Central memory CD8-positive, alpha-beta T cell (primary cell): ENCODE measurements around the gene PRKACG.
"Not testable (repeated sequence)": the region's sequence is repeated elsewhere in the genome, so short reads cannot be mapped to it uniquely, and the experiment has no call there.

ENCODE experiments used
- ATAC-seq: fragments of 150-1000 bp; cut with Tn5 transposase; replicated peaks from 2 replicates; pipeline ENCODE4 v1.10.0; 2022; ENCODE audit warnings: mild to moderate bottlenecking, moderate FRiP score, moderate number of reproducible peaks; ENCODE audit not compliant: poor library complexity, severe bottlenecking; ENCODE audit errors: extremely low read depth
- DNase-seq, 2 donors: peaks; one replicate each; pipeline ENCODE4 v3.0.0; 2021; ENCODE audit warnings: low spot score in 2 of 2
- H3K27ac Mint-ChIP-seq: one replicate; pipeline ENCODE4 v1.8.0; 2022; ENCODE audit warnings: low read depth, mild to moderate bottlenecking, moderate library complexity, mixed read lengths
- H3K27me3 Mint-ChIP-seq: one replicate; pipeline ENCODE4 v1.8.0; 2022; ENCODE audit warnings: mixed read lengths
- H3K36me3 Mint-ChIP-seq: one replicate; pipeline ENCODE4 v1.8.0; 2022; ENCODE audit warnings: mild to moderate bottlenecking, moderate library complexity, mixed read lengths; ENCODE audit not compliant: insufficient read depth
- H3K4me1 Mint-ChIP-seq: one replicate; pipeline ENCODE4 v1.8.0; 2022; ENCODE audit warnings: mixed read lengths
- H3K4me3 Mint-ChIP-seq: one replicate; pipeline ENCODE4 v1.8.0; 2022; ENCODE audit warnings: mild to moderate bottlenecking, moderate library complexity, mixed read lengths
- H3K9me3 Mint-ChIP-seq: one replicate; pipeline ENCODE4 v1.8.0; 2022; ENCODE audit warnings: mixed read lengths

The PRKACG gene

DNA sequence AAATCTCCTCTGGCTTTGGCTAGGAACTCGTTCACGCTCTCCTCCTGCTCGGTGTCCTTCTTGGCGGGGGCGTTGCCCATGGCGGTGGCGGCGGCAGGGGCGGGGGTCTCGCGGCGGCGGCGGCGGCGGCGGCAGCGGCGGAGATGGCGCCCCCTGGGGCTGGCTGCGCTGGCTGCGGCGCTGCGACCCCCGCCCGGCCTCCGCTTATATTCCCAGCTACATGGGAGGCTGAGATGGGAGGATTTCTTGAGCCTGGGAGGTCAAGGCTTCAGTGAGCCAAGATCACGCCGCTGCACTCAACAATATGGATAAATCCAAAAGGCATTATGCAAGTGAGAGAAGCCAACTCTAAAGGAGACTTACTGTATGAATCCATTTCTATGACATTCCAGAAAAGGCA, at the start of gene PRKACG:
Gene PRKACG (minus strand): TSS at position 101 of the 400 bp plus-strand sequence. CDS start 21 bp downstream, at position 80.
- H3K36me3 Mint-ChIP-seq: no peaks in the 10 kb centered on the region
- no peak within 1 kb of the TSS for H3K4me3 Mint-ChIP-seq
- DNase-seq (no peak), ATAC-seq (no peak)
- H3K4me1 Mint-ChIP-seq: peaks cover 7% of the 10 kb centered on the region
- H3K27ac Mint-ChIP-seq: no peak within 1 kb of the TSS
- H3K9me3 Mint-ChIP-seq: no peaks in the 10 kb centered on the region
- H3K27me3 Mint-ChIP-seq: peaks cover 24% of the 10 kb centered on the region

DNA sequence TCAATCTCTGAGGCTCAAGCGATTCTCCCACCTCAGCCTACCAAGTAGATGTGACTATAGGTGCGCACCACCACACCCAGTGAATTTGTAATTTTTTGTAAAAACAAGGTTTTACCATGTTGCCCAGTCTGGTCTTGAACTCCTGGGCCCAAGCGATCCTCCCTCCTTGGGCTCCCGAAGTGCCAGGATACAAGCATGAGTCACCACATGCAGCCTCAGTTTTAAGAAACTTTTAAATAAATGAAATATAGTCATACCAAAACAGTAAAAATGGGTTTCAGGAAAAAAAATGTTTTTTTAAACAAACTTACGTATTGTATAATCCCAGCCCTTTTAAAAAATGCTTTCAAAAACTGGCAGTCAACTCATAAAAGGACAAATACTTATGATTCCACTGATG, 48.3 kb upstream of the PRKACG start:
- no peaks in the 10 kb centered on the region for H3K27me3 Mint-ChIP-seq
- H3K36me3 Mint-ChIP-seq: peaks cover 26% of the 10 kb centered on the region
- DNase-seq: no peak
- H3K4me1 Mint-ChIP-seq: peaks cover 8% of the 10 kb centered on the region
- no peak overlapping the region for H3K27ac Mint-ChIP-seq
- no peaks in the 10 kb centered on the region for H3K9me3 Mint-ChIP-seq
- no peak for ATAC-seq
- H3K4me3 Mint-ChIP-seq: no peak overlapping the region

DNA sequence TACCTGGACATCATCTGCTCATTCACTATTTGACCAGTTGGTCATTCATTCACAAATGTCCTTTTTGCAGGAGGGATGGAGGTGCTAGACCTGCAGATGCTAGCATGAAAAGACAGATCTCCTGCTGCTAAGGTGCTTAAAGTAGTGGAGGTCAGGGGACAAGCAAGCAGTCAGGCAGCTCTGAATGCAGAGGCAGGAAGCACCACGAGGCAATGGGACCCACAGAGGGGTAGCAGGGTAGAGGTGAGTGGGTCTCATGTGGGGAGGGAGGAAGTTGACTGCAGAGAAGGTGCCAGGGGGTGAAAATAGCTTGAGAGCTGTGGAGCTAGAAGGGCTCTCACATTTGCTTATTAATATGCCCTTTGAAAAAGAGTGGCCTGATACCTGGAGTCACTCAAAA, 46.9 kb upstream of the PRKACG start:
- no peak overlapping the region for H3K4me3 Mint-ChIP-seq
- no peak for ATAC-seq
- no peaks in the 10 kb centered on the region for H3K27me3 Mint-ChIP-seq
- peak overlapping the region; percentile 35 for H3K27ac Mint-ChIP-seq
- no peaks in the 10 kb centered on the region for H3K9me3 Mint-ChIP-seq
- peaks cover 8% of the 10 kb centered on the region for H3K4me1 Mint-ChIP-seq
- DNase-seq: no peak
- peaks cover 17% of the 10 kb centered on the region for H3K36me3 Mint-ChIP-seq

DNA sequence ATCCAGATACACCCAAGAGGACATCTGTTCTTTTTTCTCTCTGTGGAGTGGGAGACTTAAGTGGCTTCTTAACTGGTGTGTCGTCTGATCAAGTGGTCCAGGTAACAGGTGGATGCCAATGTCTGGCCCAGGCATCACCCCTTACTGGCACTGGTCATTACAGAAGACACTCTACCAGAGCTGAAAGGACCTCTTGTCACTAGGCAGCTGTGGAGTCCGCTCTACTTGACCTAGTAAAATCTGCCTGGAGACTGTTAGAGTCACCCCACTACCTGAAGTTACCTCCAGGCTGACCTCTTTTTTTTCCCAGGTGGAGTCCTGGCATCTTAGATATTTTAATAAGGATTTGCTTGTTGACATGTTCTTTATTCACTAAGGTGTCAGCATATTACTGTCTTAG, 44.2 kb upstream of the PRKACG start:
- H3K4me1 Mint-ChIP-seq: peaks cover 8% of the 10 kb centered on the region
- peaks cover 8% of the 10 kb centered on the region for H3K36me3 Mint-ChIP-seq
- no peak overlapping the region for H3K27ac Mint-ChIP-seq
- H3K27me3 Mint-ChIP-seq: no peaks in the 10 kb centered on the region
- H3K9me3 Mint-ChIP-seq: no peaks in the 10 kb centered on the region
- no peak overlapping the region for H3K4me3 Mint-ChIP-seq
- DNase-seq: no peak
- no peak for ATAC-seq

DNA sequence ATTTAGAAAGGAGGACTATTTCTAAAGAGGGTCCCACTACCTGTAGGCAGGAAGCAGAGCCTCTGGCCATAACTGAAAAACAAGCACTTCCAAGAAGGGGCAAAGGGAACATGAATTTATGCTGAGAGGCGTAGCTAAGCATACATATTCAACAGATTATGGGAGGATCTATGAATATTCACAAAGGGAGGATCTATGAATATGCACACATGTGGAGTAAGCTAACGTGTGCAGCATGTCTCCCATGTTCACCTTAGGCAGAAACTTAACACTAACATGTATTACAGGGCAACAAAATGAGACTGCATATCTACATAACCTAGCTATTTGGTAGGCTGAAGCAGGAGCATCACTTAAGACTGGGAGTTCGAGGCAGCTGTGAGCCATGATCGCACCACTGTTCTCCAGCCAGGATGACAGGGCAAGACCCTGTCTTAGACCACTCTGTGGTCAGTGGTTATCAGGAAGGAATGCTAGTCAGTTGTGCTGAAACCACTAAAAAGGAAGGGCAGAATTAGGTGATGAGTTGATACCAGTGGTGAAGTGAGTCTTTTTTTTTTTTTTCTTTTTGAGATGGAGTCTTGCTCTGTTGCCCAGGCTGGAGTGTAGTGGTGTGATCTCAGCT, 42.4 kb upstream of the PRKACG start:
- Mint-ChIP-seq H3K27ac (no peak overlapping the region), H3K36me3 (peaks cover 11% of the 10 kb centered on the region), H3K27me3 (no peaks in the 10 kb centered on the region), H3K4me1 (peaks cover 8% of the 10 kb centered on the region), H3K9me3 (no peaks in the 10 kb centered on the region), H3K4me3 (no peak overlapping the region)
- ATAC-seq: no peak
- no peak for DNase-seq

DNA sequence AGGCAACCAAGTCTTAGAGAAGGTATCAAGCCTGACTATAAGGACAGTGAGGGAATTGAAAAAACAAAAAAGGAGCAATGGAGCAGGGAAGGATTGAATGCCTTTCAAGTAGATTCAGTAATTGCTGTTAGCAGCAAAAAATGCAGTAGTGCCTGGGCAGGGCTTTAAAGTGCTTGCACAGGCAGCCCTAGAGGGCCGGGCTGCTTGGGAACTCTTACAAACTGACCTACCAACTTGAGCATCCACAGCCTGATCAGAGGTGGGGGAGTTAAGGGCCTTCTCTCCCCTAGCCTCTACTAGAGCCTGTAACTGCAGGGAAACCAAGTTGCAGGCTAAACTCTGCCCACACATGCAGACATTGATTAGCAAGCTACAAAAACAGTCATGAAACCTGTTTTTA, 41.1 kb upstream of the PRKACG start:
- DNase-seq: no peak
- peaks cover 6% of the 10 kb centered on the region for H3K36me3 Mint-ChIP-seq
- H3K4me3 Mint-ChIP-seq: no peak overlapping the region
- H3K27me3 Mint-ChIP-seq: no peaks in the 10 kb centered on the region
- no peak overlapping the region for H3K27ac Mint-ChIP-seq
- no peak for ATAC-seq
- no peaks in the 10 kb centered on the region for H3K4me1 Mint-ChIP-seq
- no peaks in the 10 kb centered on the region for H3K9me3 Mint-ChIP-seq

DNA sequence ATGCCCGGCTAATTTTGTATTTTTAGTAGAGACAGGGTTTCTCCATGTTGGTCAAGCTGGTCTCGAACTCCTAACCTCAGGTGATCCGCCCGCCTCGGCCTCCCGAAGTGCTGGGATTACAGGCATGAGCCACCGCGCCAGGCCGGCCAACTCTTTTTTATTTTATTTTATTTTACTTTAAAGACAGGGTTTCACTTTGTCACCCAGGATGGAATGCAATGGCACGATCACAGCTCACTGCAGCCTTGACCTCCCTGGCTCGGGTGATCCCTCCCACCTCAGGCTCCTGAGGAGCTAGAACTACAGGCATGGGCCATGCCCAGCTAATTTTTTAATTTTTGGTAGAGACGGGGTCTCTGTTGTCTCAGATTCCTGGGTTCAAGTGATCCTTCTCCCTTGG, 37.0 kb upstream of the PRKACG start:
- not testable (repeated sequence) for H3K9me3 Mint-ChIP-seq, H3K4me3 Mint-ChIP-seq, ATAC-seq, H3K4me1 Mint-ChIP-seq, DNase-seq, H3K27me3 Mint-ChIP-seq, H3K36me3 Mint-ChIP-seq, H3K27ac Mint-ChIP-seq

DNA sequence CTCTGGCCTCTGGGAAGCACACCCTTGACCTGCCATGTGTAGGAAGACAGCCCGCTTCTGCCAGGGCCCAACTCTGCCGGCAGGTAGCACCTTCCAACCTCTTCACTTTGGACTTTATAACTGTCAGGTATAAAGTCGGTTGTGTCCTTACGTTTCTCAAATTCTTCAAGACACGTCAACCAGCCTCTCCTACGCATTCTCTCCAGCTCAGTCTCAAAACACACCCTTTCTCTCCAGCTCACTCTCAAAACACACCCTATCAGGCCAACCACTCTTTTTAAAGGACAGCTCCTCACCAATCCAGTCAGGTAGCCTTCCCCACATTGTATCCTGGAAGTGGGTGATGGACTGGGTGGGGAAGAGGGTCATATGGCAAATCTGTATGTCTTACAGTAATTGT, 35.2 kb upstream of the PRKACG start:
- H3K36me3 Mint-ChIP-seq: peaks cover 11% of the 10 kb centered on the region
- ATAC-seq (no peak), DNase-seq (no peak)
- no peaks in the 10 kb centered on the region for H3K27me3 Mint-ChIP-seq
- H3K4me3 Mint-ChIP-seq: no peak overlapping the region
- no peaks in the 10 kb centered on the region for H3K9me3 Mint-ChIP-seq
- H3K27ac Mint-ChIP-seq: no peak overlapping the region
- peaks cover 17% of the 10 kb centered on the region for H3K4me1 Mint-ChIP-seq

DNA sequence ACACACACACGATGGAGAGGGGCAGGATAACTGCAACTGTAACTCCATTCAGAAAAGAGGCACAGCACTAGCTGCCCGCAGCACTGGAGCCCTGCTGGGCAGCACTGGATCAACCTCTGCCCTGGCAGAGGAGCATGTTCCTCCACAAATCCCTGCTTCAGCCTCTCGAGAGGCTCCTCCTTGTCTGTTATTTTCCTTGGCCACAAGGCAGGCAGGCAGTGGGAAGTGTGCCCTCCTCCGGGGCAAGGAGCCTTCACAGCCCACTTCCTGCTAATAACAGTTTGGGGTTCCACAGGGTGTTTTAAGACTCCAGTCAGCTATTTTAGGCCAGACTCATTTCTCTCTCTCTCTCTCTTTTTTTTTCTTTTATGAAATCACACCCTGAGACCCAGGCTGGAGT, 33.5 kb upstream of the PRKACG start:
- H3K9me3 Mint-ChIP-seq: no peaks in the 10 kb centered on the region
- H3K4me1 Mint-ChIP-seq: peaks cover 31% of the 10 kb centered on the region
- H3K4me3 Mint-ChIP-seq: no peak overlapping the region
- H3K27me3 Mint-ChIP-seq: no peaks in the 10 kb centered on the region
- DNase-seq (no peak), ATAC-seq (no peak)
- H3K27ac Mint-ChIP-seq: peak overlapping the region; percentile 80
- peaks cover 11% of the 10 kb centered on the region for H3K36me3 Mint-ChIP-seq

DNA sequence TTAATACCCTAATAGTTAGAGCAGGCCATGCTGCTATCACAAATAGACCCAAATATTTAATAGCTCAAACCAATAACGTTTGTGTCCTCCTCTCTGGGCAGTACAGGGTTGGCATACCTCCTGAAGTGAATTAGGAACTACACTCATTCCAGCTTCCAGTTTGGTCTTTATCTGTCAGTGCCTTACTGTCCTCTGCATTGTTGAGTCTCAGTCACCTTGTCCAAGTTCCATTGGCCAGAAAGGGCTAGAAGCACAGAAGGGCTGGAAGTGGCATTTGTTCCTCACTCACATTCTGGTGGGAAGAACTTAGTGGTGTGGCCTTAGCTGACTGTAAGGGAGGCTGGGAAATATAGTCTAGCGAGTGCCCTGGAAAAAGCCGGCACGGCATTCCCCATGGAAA, 32.8 kb upstream of the PRKACG start:
- peaks cover 35% of the 10 kb centered on the region for H3K4me1 Mint-ChIP-seq
- no peak overlapping the region for H3K27ac Mint-ChIP-seq
- H3K9me3 Mint-ChIP-seq: no peaks in the 10 kb centered on the region
- DNase-seq: no peak
- H3K36me3 Mint-ChIP-seq: peaks cover 8% of the 10 kb centered on the region
- H3K27me3 Mint-ChIP-seq: no peaks in the 10 kb centered on the region
- ATAC-seq: no peak
- H3K4me3 Mint-ChIP-seq: no peak overlapping the region

DNA sequence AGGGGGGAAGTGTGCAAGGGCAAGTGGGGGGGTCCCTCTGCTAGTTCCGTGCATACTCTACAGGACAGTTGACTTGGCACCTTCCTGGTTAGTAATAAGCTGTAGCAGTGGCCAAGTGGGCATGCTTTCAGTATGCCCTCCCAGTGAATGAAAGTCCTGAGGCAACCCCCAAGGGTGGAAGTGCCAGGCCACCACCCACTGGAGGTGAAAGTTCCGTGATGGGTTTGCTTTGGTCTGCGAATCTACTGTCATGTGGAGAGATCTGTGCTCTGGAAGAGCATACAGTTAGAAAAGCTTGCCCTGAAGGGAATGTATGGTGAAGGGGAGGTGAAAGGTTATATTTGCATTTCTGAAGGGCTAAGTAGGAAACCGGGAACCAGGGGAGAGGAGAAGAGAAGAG, 31.9 kb upstream of the PRKACG start:
- H3K9me3 Mint-ChIP-seq: no peaks in the 10 kb centered on the region
- ATAC-seq: no peak
- H3K4me3 Mint-ChIP-seq: no peak overlapping the region
- H3K4me1 Mint-ChIP-seq: peaks cover 40% of the 10 kb centered on the region
- H3K27ac Mint-ChIP-seq: no peak overlapping the region
- H3K36me3 Mint-ChIP-seq: peaks cover 8% of the 10 kb centered on the region
- H3K27me3 Mint-ChIP-seq: no peaks in the 10 kb centered on the region
- DNase-seq: no peak

DNA sequence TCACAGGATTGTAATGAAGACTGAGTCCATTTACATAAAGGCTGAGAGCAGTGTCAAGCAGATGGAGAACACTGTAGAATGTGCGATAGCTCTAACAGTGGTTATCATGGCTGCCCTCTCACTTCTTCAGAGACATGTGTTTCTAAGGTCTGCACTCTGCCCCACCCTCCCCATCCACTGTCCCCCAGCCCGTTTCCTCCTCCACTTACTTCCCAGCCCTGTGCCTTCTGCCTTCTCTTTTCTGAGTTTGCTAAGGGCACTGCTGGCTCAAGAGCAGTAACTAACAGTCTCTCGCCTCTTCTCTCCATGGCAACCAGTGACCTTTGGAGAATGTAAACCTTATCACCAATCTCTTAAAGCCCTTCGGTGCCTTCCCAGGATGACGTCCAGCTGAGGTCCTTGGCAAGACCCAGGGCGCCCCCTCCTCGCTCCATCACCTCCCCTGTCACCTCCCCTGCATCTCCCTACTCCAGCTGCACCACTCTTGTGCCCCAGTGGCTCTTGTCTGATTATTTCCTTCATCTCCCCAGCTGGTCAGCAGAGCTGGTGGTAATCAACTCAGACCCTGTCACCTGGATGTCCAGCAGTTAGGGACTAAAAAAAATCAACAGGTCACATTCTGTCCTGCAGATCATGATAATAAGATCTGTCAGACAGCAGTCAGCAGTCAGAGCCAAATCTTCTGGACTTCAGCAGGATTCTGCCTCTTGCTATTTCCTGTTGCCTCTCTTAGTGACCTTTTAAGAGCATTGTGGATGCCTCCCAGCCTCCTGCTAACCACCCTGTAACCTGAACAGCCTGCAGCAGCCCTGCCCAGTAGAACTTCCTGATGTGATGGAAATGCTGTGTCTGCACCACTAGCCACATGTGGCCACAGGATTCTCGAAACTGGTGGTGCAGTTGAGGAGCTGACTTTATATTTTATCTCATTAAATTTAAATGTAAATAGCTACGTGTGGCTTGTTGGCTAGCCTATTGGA, 30.6 kb upstream of the PRKACG start:
- H3K27ac Mint-ChIP-seq: no peak overlapping the region
- peaks cover 41% of the 10 kb centered on the region for H3K4me1 Mint-ChIP-seq
- H3K4me3 Mint-ChIP-seq: no peak overlapping the region
- ATAC-seq: no peak
- no peak for DNase-seq
- no peaks in the 10 kb centered on the region for H3K27me3 Mint-ChIP-seq
- H3K36me3 Mint-ChIP-seq: peaks cover 7% of the 10 kb centered on the region
- no peaks in the 10 kb centered on the region for H3K9me3 Mint-ChIP-seq

DNA sequence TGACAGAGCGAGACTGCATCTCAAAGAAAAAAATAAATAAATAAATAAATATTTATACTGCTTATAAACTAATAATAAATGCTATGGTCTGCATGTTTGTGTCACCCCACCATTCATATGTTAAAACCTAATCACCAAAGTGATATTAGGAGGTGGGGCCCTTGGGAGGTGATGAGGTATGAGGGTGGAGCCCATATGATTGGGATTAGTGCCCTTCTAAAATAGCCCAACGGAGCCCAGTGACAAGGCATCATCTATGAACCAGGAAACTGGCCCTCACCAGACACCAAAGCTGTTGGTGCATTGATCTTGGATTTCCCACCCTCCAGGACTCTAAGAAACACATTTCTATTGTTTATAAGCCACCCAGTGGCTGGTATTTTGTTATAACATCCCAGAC, 26.7 kb upstream of the PRKACG start:
- Mint-ChIP-seq H3K4me3 (no peak overlapping the region), H3K27ac (no peak overlapping the region), H3K36me3 (peaks cover 7% of the 10 kb centered on the region), H3K27me3 (no peaks in the 10 kb centered on the region), H3K9me3 (no peaks in the 10 kb centered on the region), H3K4me1 (peaks cover 42% of the 10 kb centered on the region)
- DNase-seq (no peak), ATAC-seq (no peak)
